Mammary epithelial cell (primary cell): ENCODE data around the gene NUFIP1.

Experiments used
- EZH2 ChIP-seq: IDR thresholded peaks from 2 replicates; pipeline ENCODE4 v1.6.1; 2012; ENCODE audit warnings: low read length, inconsistent platforms, borderline replicate concordance
- TF ChIP-seq, protein P1 (sequence below), 2 donors: IDR thresholded peaks in 1 of 2; conservative IDR thresholded peaks in 1 of 2; 2 replicates each; pipeline ENCODE4 v1.5.1; 2011 to 2012; ENCODE audit warnings: inconsistent platforms in 2 of 2, low read length in 2 of 2, mild to moderate bottlenecking in 2 of 2, control low read depth in 1 of 2, low read depth in 1 of 2; ENCODE audit not compliant: insufficient read depth in 1 of 2; ENCODE audit errors: extremely low read depth in 1 of 2

DNA sequence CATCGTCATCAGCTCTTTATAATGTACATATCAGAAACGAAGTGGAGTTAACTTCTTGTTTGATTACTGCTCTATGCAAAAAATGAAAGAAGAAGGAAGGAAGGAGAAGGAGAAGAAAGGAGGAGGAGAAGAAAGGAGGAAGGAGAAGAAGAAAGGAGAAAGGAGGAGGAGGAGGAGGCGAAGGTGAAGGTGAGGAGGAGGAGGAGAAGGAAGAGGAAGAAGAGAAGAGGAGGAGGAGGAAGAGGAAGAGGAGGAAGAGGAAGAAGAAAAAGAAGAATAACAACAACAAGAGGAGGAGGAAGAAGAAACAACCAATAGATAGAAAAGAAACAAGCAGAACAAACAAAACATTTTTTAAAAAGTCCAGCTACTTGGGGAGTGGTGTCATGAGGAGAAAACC lies 13.1 kb downstream of the NUFIP1 start:
- TF ChIP-seq, protein P1, sequence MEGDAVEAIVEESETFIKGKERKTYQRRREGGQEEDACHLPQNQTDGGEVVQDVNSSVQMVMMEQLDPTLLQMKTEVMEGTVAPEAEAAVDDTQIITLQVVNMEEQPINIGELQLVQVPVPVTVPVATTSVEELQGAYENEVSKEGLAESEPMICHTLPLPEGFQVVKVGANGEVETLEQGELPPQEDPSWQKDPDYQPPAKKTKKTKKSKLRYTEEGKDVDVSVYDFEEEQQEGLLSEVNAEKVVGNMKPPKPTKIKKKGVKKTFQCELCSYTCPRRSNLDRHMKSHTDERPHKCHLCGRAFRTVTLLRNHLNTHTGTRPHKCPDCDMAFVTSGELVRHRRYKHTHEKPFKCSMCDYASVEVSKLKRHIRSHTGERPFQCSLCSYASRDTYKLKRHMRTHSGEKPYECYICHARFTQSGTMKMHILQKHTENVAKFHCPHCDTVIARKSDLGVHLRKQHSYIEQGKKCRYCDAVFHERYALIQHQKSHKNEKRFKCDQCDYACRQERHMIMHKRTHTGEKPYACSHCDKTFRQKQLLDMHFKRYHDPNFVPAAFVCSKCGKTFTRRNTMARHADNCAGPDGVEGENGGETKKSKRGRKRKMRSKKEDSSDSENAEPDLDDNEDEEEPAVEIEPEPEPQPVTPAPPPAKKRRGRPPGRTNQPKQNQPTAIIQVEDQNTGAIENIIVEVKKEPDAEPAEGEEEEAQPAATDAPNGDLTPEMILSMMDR (conservative IDR thresholded peaks at IDR 0.05 in 1 of 2, IDR thresholded peaks at IDR 0.05 in 1 of 2; ENCODE audit: extremely low read depth in 1 of 2, insufficient read depth in 1 of 2, low read depth in 1 of 2, low read length in 2 of 2): no peak
- no peak for TF ChIP-seq EZH2
